HEK293 (cell line): ENCODE results near the gene SLC38A9.

Experiments used
- CTCF ChIA-PET: fragments of 350-600 bp; formaldehyde crosslinking; extraction: SDS; loops from one replicate; lab custom pipeline; 2021; ENCODE audit warnings: antibody characterized with exemption; lab: Yijun Ruan, JAX
- POLR2A ChIA-PET: fragments of 300-600 bp; formaldehyde crosslinking; extraction: SDS; loops from one replicate; lab custom pipeline; 2020; ENCODE audit warnings: antibody characterized with exemption, inconsistent platforms; lab: Yijun Ruan, JAX
- H3K27ac ChIP-seq: fragments of 200-500 bp; sonication (Bioruptor generic); 2 replicates; pipeline ENCODE4 v1.5.1; 2014; ENCODE audit warnings: low read depth, low read length, control low read depth, inconsistent platforms; ENCODE audit errors: extremely low read depth
- H3K36me3 ChIP-seq, 2 experiments: fragments of 200-500 bp in 1 of 2; sonication (Bioruptor generic) in 1 of 2; 1 replicate in 1 of 2; 2 replicates in 1 of 2; pipeline ENCODE4 v1.5.1; 2014 to 2017; ENCODE audit warnings: inconsistent platforms in 2 of 2, low read length in 2 of 2; ENCODE audit not compliant: control insufficient read depth in 2 of 2, insufficient read depth in 1 of 2
- H3K4me1 ChIP-seq: fragments of 200-500 bp; sonication (Bioruptor generic); 2 replicates; pipeline ENCODE4 v1.5.1; 2014; ENCODE audit warnings: mild to moderate bottlenecking, low read length, inconsistent platforms; ENCODE audit not compliant: control insufficient read depth, insufficient read depth
- H3K4me3 ChIP-seq: 2 replicates; pipeline ENCODE4 v1.5.1; 2011; ENCODE audit warnings: low read depth, mild to moderate bottlenecking, control low read depth, low read length, moderate library complexity
- H3K9me3 ChIP-seq: fragments of 200-500 bp; sonication (Bioruptor generic); 2 replicates; pipeline ENCODE4 v1.5.1; 2014; ENCODE audit warnings: low read depth, low read length, inconsistent platforms; ENCODE audit not compliant: control insufficient read depth, insufficient read depth
- GLI2 ChIP-seq: fragments of 450-650 bp; formaldehyde crosslinking; IDR thresholded peaks from 2 replicates; pipeline ENCODE4; 2017; ENCODE audit warnings: missing biosample characterization, missing genetic modification characterization, low read depth, borderline replicate concordance
- GLI4 ChIP-seq: fragments of 450-650 bp; formaldehyde crosslinking; IDR thresholded peaks from 2 replicates; pipeline ENCODE4 v1.5.1; 2016; ENCODE audit warnings: missing biosample characterization, missing genetic modification characterization
- HOXC10 ChIP-seq: sonication (generic); formaldehyde crosslinking; IDR thresholded peaks from 2 replicates; pipeline ENCODE4 v1.8.1; 2023; ENCODE audit warnings: mild to moderate bottlenecking, missing genetic modification reagents
- KLF16 ChIP-seq: fragments of 450-650 bp; formaldehyde crosslinking; IDR thresholded peaks from 2 replicates; pipeline ENCODE4 v1.5.1; 2017; ENCODE audit warnings: missing biosample characterization, missing genetic modification characterization
- MEIS1 ChIP-seq: sonication (generic); formaldehyde crosslinking; IDR thresholded peaks from 2 replicates; pipeline ENCODE4 v1.8.1; 2022; ENCODE audit warnings: missing genetic modification reagents, mild to moderate bottlenecking, borderline replicate concordance
- PRDM1 ChIP-seq: fragments of 450-650 bp; formaldehyde crosslinking; IDR thresholded peaks from 2 replicates; pipeline ENCODE4; 2016; ENCODE audit warnings: missing biosample characterization, missing genetic modification characterization
- SETDB1 ChIP-seq: IDR thresholded peaks from one replicate; pipeline ENCODE4 v1.6.1; 2017; ENCODE audit warnings: mild to moderate bottlenecking, low read length, moderate library complexity, mixed read lengths; ENCODE audit not compliant: insufficient read length
- SP7 ChIP-seq: fragments of 450-650 bp; formaldehyde crosslinking; IDR thresholded peaks from 2 replicates; pipeline ENCODE4 v1.5.1; 2016; ENCODE audit warnings: missing biosample characterization, missing genetic modification characterization
- ZBTB44 ChIP-seq: fragments of 450-650 bp; IDR thresholded peaks from 2 replicates; pipeline ENCODE4 v1.5.1; 2018; ENCODE audit warnings: missing biosample characterization, mild to moderate bottlenecking, missing genetic modification characterization
- ZNF132 ChIP-seq: fragments of 450-650 bp; formaldehyde crosslinking; IDR thresholded peaks from 2 replicates; pipeline ENCODE4 v1.5.1; 2017; ENCODE audit warnings: missing biosample characterization, missing genetic modification characterization, borderline replicate concordance
- ZNF140 ChIP-seq: fragments of 450-650 bp; formaldehyde crosslinking; IDR thresholded peaks from 2 replicates; pipeline ENCODE4 v1.5.1; 2016; ENCODE audit warnings: missing biosample characterization, missing genetic modification characterization
- ZNF157 ChIP-seq: fragments of 450-650 bp; formaldehyde crosslinking; IDR thresholded peaks from 2 replicates; pipeline ENCODE4 v1.5.1; 2016; ENCODE audit warnings: missing biosample characterization, missing genetic modification characterization
- ZNF2 ChIP-seq: fragments of 450-650 bp; formaldehyde crosslinking; IDR thresholded peaks from 2 replicates; pipeline ENCODE4 v1.5.1; 2016; ENCODE audit warnings: missing biosample characterization, missing genetic modification characterization
- ZNF24 ChIP-seq: fragments of 450-650 bp; formaldehyde crosslinking; IDR thresholded peaks from 2 replicates; pipeline ENCODE4 v1.5.1; 2016; ENCODE audit warnings: missing biosample characterization, missing genetic modification characterization
- ZNF292 ChIP-seq: fragments of 450-650 bp; formaldehyde crosslinking; IDR thresholded peaks from 2 replicates; pipeline ENCODE4 v1.5.1; 2016; ENCODE audit warnings: low read depth, missing biosample characterization, missing genetic modification characterization, borderline replicate concordance
- ZNF404 ChIP-seq: fragments of 450-650 bp; formaldehyde crosslinking; IDR thresholded peaks from 2 replicates; pipeline ENCODE4 v1.5.1; 2017; ENCODE audit warnings: missing biosample characterization, missing genetic modification characterization
- ZNF488 ChIP-seq: fragments of 450-650 bp; formaldehyde crosslinking; IDR thresholded peaks from 2 replicates; pipeline ENCODE4 v1.5.1; 2016; ENCODE audit warnings: missing biosample characterization, missing genetic modification characterization
- ZNF639 ChIP-seq: fragments of 450-650 bp; formaldehyde crosslinking; IDR thresholded peaks from 2 replicates; pipeline ENCODE4 v1.5.1; 2016; ENCODE audit warnings: missing biosample characterization, missing genetic modification characterization
- ZNF664 ChIP-seq: fragments of 450-650 bp; formaldehyde crosslinking; IDR thresholded peaks from 2 replicates; pipeline ENCODE4 v1.5.1; 2016; ENCODE audit warnings: missing biosample characterization, missing genetic modification characterization
- ZNF792 ChIP-seq: fragments of 450-650 bp; formaldehyde crosslinking; IDR thresholded peaks from 2 replicates; pipeline ENCODE4 v1.5.1; 2016; ENCODE audit warnings: missing biosample characterization, missing genetic modification characterization
- ZSCAN4 ChIP-seq: fragments of 450-650 bp; formaldehyde crosslinking; IDR thresholded peaks from 2 replicates; pipeline ENCODE4 v1.5.1; 2017; ENCODE audit warnings: missing biosample characterization, missing genetic modification characterization

SLC38A9 gene

DNA sequence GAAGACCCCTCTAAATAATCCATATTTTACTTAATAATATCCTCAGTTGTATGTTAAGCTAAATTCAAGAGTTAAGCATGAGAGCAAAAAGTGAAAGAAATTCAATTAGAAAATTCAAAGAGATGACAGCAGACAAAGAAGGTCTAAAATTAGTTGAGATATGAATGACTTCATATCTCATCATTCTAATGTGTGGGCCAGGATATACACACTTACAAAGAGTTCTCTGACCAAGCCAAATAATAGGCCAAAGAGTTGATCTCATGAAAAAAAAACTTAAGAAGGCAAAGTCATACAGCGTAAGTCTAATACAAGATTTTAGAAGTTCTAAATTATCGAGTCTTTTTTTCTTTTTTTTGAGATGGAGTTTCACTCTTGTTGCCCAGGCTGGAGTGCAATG lies 89.7 kb downstream of the SLC38A9 start:
- Histone ChIP-seq H3K36me3 (no peaks in the 10 kb centered on the region), H3K4me1 (0 out of 2 replicates have a peak, but pooled peaks cover 2% of the 10 kb centered on the region), H3K4me3 (no peak overlapping the region), H3K27ac (no peak overlapping the region), H3K9me3 (no peaks in the 10 kb centered on the region)
- CTCF ChIA-PET = interaction anchor here (0.6 kb wide), 1 partner anchor 53 kb away, joined by 3 read pairs; no protein-coding TSS in a partner anchor
- TF ChIP-seq MEIS1 (CRISPR knock-in tag) (no peak), ZNF664 (peak; percentile 90)
- POLR2A ChIA-PET = no interaction called here

DNA sequence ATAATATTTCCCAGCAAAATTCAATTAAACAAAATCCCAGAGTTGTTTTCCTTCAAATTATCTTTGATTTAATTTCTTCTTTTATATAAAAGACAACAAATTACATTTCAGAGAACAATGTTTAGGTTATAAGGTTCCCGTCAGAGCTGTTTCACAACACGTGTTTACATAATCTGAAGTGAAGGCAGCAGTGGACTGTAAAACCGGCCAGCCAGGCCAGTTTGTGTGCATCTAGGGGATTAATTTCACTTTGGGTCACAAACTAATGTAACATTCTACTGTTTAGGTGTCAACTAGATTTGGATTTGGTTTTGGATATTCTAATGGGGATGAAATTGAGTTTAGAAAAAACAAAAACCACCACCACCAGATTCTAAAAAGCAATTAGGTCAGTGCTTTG lies 90.9 kb downstream of the SLC38A9 start:
- POLR2A ChIA-PET = no interaction called here
- Histone ChIP-seq H3K9me3 (no peaks in the 10 kb centered on the region), H3K4me3 (no peak overlapping the region), H3K4me1 (0 out of 2 replicates have a peak, but pooled peaks cover 2% of the 10 kb centered on the region), H3K27ac (no peak overlapping the region), H3K36me3 (no peaks in the 10 kb centered on the region)
- CTCF ChIA-PET = no interaction called here
- TF ChIP-seq ZBTB44 (tag by site-specific recombination) (no peak), GLI4 (tag by site-specific recombination) (no peak), ZNF132 (tag by site-specific recombination) (no peak), ZNF639 (tag by site-specific recombination) (no peak), ZNF792 (tag by site-specific recombination) (no peak), ZNF488 (tag by site-specific recombination) (no peak), GLI2 (tag by site-specific recombination) (no peak), ZNF292 (no peak), KLF16 (tag by site-specific recombination) (no peak), ZNF140 (tag by site-specific recombination) (no peak), ZSCAN4 (tag by site-specific recombination) (no peak), SP7 (tag by site-specific recombination) (no peak), ZNF2 (no peak), HOXC10 (no peak), ZNF157 (tag by site-specific recombination) (no peak), ZNF404 (tag by site-specific recombination) (no peak), ZNF24 (no peak), SETDB1 (no peak), PRDM1 (tag by site-specific recombination) (no peak)
